Stimulated activated CD8-positive, alpha-beta memory T cell treated with anti-CD3 and anti-CD28 coated beads, Interleukin-12 subunit alpha, Interleukin-12 subunit beta, amount 100 ng/mL, for 1 hour (primary cell): ENCODE measurements around the gene SOCS3.

Source experiments
- DNase-seq: peaks from one replicate; pipeline ENCODE4 v3.0.0-alpha.2; 2020; ENCODE audit warnings: low read depth

SOCS3 gene

DNA sequence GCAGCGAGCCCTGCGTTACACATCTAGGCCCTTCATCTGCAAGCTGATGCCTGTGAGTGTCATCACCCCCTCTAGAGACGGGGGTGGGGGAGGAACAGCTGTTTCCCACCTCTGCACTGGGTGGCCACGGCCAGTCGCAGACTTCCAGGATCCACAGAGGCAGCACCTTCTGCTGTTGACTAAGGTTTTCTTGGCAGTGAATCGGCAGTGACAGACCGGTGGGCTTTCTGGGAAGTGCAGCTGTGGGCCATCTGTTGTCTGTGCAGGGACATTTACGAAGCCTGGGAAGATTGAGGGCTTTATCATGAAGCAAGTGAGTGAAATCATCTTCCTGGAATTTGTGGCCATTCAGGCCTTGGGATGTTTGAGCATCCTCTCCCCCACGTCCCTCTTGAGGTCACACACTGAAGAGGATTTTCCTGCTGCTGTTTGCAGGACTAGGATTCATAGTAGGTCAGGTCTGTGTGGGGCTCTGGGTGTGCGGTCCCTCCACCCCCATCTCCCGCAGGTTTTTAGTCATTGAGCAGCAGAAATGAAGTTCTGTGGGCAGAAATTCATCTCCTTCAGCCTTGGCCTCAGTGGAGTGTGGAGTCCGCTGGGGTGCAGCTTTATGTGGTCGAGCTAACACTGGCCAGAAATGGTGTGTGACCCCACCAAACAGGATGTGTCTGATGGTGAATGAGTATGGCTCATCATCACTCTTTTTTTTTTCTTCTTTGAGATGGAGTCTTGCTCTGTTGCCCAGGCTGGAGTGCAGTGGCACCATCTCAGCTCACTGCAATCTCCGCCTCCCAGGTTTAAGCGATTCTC lies 30.6 kb upstream of the SOCS3 start:
- DNase-seq, result no peak

- DNase-seq, result no peak
Observed at GRCh38 chr17:78387977-78388941, 28.4 kb upstream of the SOCS3 start.

DNA sequence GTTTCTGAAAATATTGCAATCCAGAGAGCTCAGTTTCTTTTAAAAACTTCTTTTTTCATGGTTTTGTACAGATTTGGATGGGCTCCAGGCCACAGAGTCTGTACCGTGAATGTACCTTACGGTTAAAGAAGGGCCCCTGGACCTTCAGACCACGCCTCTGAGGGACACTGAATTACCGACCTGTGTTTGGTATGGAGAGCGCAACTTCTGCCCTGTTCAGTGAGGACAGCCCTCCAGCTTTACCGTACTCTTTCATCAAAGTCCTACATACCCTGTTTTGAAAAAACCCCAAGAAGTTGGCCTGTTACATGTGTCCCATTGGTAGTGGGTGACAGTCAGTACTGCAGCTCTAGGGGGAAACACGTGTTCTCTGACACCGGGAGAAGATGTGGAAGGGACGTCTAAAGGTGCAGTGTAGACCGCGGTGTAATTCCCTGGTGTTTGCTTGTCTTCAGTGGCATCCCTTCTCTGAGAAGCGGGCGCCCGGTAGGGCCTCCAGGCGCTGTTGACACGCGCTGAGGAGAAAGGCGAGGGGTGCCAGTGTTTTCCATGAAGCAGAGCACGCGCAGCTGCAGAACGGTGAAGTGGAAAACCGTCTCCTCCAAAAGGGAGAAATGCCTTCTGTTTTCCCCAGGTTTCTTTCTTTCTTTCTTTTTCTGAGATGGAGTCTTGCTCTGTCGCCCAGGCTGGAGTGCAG lies 24.8 kb upstream of the SOCS3 start:
- no peak for DNase-seq

DNA sequence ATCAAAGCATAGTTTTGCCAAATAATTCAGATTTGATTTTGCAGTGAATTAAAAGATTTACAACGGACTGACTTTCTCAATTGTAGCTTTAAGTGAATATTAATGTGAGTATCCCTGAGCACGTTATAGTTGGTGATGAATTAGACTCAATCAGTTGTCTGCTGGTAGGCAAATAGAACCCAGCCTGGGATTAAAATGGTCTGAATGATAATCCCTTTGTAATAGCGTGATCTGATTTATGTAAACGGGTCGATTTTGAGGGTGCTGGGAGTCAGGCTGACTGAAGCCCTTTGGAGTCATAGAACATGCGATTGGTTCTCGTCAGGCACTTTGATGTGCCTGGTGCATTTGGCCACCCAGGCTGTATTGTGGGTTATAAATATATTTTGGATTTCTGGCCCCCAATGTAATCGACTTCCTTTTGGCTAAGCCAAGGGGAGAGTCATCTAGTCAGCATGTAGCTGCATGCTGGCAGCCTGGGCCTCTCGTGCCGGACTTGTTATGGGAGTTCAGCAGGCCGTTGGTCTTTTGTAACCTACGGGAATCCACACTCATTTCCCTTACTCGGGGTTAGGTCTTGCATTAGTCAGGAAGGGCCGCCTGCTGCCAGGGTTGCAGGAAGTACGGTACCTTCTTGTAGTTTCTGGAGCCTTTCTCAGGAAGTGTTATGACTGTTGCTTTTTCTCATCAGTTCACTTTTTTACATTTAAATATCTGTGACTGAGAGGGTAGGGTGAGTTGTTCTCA lies 24.0 kb upstream of the SOCS3 start:
- no peak for DNase-seq

DNA sequence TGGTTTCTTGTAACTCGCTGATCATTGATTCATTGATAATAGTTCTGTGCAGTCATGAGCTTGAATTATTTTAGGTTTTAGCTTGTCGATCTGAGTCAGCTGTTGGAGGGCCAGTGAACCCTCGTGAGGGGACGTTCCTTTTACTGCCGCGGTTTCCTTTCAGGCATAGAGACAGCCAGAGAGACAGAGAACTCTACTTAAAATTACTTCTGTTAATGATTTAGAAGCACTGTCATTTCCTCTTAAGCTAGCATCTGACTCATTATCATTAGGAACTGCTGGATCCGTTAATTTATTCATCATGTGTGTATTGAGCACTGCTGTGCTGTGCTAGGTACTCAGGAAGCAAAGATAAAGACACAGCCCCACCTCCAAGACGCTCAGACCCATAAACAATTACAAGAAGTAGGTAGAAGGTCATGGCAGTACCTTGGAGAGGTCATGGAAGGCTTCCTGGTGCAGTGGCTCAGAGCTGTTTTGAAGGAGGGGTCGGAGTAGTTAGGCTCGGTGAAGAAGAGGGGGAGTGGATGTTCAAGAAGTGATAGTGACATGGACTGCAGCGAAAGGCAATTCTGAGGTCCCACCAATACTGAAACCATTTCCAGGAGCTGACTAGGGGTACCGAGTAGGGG lies 21.8 kb upstream of the SOCS3 start:
- no peak for DNase-seq

GRCh38 chr17:78380370-78380769 lies 20.5 kb upstream of the SOCS3 start:
- DNase-seq, result no peak

- DNase-seq, result no peak
Observed at GRCh38 chr17:78379131-78379491, 19.2 kb upstream of the SOCS3 start.

GRCh38 chr17:78378225-78379130 lies 18.6 kb upstream of the SOCS3 start, which contains the start of gene PGS1:
PGS1 (plus strand) TSS chr17:78378649; CDS start chr17:78378666, 17 bp downstream.
- DNase-seq, result peak; percentile 71

- DNase-seq, result no peak
Observed at GRCh38 chr17:78377858-78378224, 18.0 kb upstream of the SOCS3 start.

- DNase-seq, result no peak
Observed at GRCh38 chr17:78376161-78376560, 16.3 kb upstream of the SOCS3 start.

DNA sequence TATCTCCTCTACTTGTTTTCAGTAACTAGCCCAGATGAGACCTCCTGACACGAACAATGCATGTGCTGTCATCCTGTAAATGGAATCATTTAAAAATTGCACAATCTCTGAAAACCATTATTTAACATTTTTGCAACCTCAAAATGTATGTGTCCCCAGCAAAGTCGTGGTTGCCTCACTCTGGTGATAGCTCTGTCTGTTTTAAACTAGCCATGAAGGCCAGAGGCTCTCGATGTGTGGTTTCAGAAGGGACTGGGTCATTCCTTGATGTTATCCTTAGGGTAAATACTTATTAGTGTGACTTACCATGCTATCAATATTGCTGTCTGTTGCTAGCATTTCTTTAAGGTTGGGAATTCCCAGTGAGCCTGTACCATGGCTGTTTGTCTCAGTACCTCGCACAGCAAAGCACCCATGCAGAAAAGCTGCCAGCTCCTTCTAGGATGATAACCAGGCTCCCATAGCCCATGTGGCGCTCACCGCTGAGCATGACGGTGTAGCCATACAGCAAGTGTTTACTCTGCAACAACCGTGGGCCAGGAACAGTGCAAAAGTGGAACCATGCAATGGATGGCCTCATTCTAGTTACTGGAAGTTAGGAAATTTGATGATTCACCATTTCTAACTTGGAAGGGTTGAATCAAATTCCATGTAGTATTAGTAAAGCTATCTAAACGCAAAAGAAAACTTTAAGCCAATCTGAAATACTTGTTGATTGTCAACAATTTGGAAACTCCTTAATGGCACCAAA lies 15.7 kb upstream of the SOCS3 start:
- no peak for DNase-seq

GRCh38 chr17:78374631-78375274 lies 14.9 kb upstream of the SOCS3 start:
- no peak for DNase-seq

DNA sequence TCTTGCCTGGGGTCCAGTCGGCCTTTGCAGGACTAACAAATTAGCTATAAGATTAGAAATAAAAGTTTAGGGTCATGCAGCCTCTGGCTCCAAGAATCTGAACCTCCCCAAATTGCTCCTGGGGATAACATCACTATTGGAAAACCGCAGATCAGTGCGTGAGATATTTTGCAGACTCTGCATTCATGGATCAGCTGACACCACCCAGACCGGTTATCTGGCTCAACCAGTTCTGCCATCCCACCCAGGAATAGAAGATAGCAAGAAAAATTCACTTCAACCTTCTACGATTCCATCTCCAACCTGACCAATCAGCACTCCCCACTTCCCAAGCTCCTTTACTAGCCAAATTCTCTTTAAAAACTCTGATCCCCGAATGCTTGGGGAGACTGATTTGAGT lies 14.3 kb upstream of the SOCS3 start:
- DNase-seq, result no peak

DNA sequence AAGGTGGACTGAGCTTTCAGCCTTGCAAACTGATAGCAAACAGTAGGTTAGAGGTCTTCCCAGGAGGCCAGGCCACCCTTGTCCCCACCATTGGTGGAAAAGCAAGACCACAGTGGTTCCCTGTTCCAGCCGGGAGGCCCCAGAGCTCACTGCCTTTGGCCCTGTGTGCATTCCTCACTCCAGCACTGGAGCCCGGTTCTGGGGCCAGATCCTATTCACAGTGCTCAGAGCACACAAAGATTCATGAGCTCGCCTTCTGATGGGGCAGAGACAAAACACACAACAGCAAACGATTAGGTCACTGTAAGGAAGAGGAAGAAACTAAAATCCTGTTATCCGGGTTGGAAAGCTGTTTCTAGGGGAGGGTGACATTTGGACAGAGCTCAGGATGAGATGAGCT lies 13.0 kb upstream of the SOCS3 start:
- no peak for DNase-seq

DNA sequence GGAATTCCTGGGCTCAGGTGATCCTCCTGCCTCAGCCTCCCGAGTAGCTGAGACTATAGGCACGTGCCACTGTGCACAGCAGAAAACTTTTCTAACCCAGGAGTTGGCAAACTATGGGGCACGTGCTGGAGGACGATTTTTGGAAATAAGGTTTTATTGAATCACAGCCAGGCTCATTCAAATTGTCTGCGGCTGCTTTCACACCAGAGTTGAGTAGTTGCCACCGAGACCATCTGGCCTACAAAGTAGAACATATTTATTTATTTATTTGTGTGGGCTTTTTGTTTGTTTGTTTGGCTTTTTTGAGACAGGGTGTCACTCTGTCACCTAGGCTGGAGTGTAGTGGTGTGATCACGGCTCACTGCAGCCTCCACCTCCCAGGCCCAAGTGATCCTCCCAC lies 11.2 kb upstream of the SOCS3 start:
- DNase-seq, result no peak

GRCh38 chr17:78369791-78370381 lies 10.0 kb upstream of the SOCS3 start:
- no peak for DNase-seq

DNA sequence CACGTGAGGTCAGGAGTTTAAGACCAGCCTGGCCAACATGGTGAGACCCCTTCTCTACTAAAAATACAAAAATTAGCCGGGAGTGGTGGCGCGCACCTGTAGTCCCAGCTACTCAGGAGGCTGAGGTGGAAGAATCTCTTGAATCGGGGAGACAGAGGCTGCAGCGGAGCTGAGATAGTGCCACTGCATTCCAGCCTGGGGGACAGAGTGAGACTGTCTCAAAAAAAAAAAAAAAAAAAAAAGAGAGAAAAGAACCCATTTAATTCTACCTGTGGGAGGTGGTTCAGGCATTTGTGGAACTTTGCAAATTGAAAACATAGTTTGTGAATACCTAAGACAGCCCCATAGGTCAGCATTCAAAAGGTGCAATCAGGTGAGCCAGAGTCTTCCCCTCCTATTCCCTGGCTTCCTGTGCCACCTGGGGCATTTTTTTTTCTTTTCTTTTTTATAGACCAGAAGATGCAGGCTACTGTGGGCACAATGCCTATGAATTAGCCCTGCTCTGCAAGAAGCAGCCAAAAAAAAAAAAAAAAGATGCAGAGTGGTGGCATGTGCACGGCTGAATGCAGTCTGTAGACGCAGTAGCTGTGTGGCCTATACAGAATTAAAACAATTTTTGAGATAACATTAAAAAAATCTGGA lies 9.1 kb upstream of the SOCS3 start:
- no peak for DNase-seq

- no peak for DNase-seq
Observed at GRCh38 chr17:78368348-78368747, 8.5 kb upstream of the SOCS3 start.
